ENCODE results near the gene SELPLG.
"Not testable (repeated sequence)": the region's sequence is repeated elsewhere in the genome, so short reads cannot be mapped to it uniquely, and the experiment has no call there.

Gene SELPLG

GRCh38 chr12:108589840-108590229, 43.9 kb downstream of the SELPLG start:
- no peak for DNase-seq (ENCODE audit: low read depth in 2 of 2)

- DNase-seq (ENCODE audit: low read depth in 2 of 2), result no peak
Measured at GRCh38 chr12:108589028-108589839, 44.5 kb downstream of the SELPLG start.

- no peak for DNase-seq (ENCODE audit: low read depth in 2 of 2)
Measured at GRCh38 chr12:108587826-108588225, 45.9 kb downstream of the SELPLG start.

GRCh38 chr12:108586306-108586705, 47.4 kb downstream of the SELPLG start:
- no peak for DNase-seq (ENCODE audit: low read depth in 2 of 2)

- DNase-seq (ENCODE audit: low read depth in 2 of 2), result no peak
Measured at GRCh38 chr12:108585864-108586263, 47.8 kb downstream of the SELPLG start.

- no peak for DNase-seq (ENCODE audit: low read depth in 2 of 2)
Measured at GRCh38 chr12:108584456-108585065, 49.1 kb downstream of the SELPLG start.

GRCh38 chr12:108583991-108584390, 49.7 kb downstream of the SELPLG start:
- no peak for DNase-seq (ENCODE audit: low read depth in 2 of 2)

- no peak for DNase-seq (ENCODE audit: low read depth in 2 of 2)
Measured at GRCh38 chr12:108582978-108583770, 50.5 kb downstream of the SELPLG start.

- no peak for DNase-seq (ENCODE audit: low read depth in 2 of 2)
Measured at GRCh38 chr12:108582509-108582908, 51.2 kb downstream of the SELPLG start.

GRCh38 chr12:108581311-108582227, 52.1 kb downstream of the SELPLG start:
- DNase-seq (ENCODE audit: low read depth in 2 of 2), result no peak

GRCh38 chr12:108580531-108580930, 53.2 kb downstream of the SELPLG start:
- DNase-seq (ENCODE audit: low read depth in 2 of 2), result no peak

- no peak for DNase-seq (ENCODE audit: low read depth in 2 of 2)
Measured at GRCh38 chr12:108578813-108579212, 54.9 kb downstream of the SELPLG start.

- DNase-seq (ENCODE audit: low read depth in 2 of 2), result no peak
Measured at GRCh38 chr12:108578264-108578663, 55.4 kb downstream of the SELPLG start.

- no peak for DNase-seq (ENCODE audit: low read depth in 2 of 2)
Measured at GRCh38 chr12:108577458-108577857, 56.2 kb downstream of the SELPLG start.

GRCh38 chr12:108576660-108577234, 56.9 kb downstream of the SELPLG start:
- DNase-seq (ENCODE audit: low read depth in 2 of 2), result no peak

GRCh38 chr12:108575199-108575912, 58.3 kb downstream of the SELPLG start:
- no peak for DNase-seq (ENCODE audit: low read depth in 2 of 2)

- DNase-seq (ENCODE audit: low read depth in 2 of 2), result not testable (repeated sequence)
Measured at GRCh38 chr12:108574276-108574675, 59.4 kb downstream of the SELPLG start.

- DNase-seq (ENCODE audit: low read depth in 2 of 2), result no peak
Measured at GRCh38 chr12:108573317-108573716, 60.4 kb downstream of the SELPLG start.

- no peak for DNase-seq (ENCODE audit: low read depth in 2 of 2)
Measured at GRCh38 chr12:108572166-108572790, 61.4 kb downstream of the SELPLG start.

All from stimulated activated CD8-positive, alpha-beta memory T cell treated with anti-CD3 and anti-CD28 coated beads, Interleukin-15, amount 100 ng/mL, for 4 hours (primary cell).